ENCODE results near the gene KRT17. TPM values are rescaled to one million over a fixed set of nuclear protein-coding genes. Genes with fewer than 3 reads are reported as not detected.

The KRT17 gene
- total RNA-seq, 1 donor from 2014 or later: 512 TPM

GRCh38 chr17:41651625-41652460 lies 27.5 kb upstream of the KRT17 start:
- Mint-ChIP-seq H3K36me3 (no peaks in the 10 kb centered on the region), H3K9me3 (no peaks in the 10 kb centered on the region), H3K27ac (peak overlapping the region; percentile 95), H3K4me3 (peak overlapping the region; percentile 23), H3K27me3 (no peaks in the 10 kb centered on the region), H3K4me1 (ENCODE audit: unreplicated experiment) (peaks cover 20% of the 10 kb centered on the region)
- DNase-seq (ENCODE audit: extremely low spot score, unreplicated experiment): no peak
- no peak for TF ChIP-seq CTCF (conservative IDR thresholded peaks at IDR 0.05)

- DNase-seq (ENCODE audit: extremely low spot score, unreplicated experiment): no peak
- no peak for TF ChIP-seq CTCF (conservative IDR thresholded peaks at IDR 0.05)
- peaks cover 22% of the 10 kb centered on the region for H3K4me1 Mint-ChIP-seq (ENCODE audit: unreplicated experiment)
- no peaks in the 10 kb centered on the region for H3K9me3 Mint-ChIP-seq
- peak overlapping the region; percentile 95 for H3K27ac Mint-ChIP-seq
- H3K36me3 Mint-ChIP-seq: no peaks in the 10 kb centered on the region
- no peaks in the 10 kb centered on the region for H3K27me3 Mint-ChIP-seq
- H3K4me3 Mint-ChIP-seq: no peak overlapping the region
These were observed 26.6 kb upstream of the KRT17 start for GRCh38 chr17:41650794-41651624.

GRCh38 chr17:41649923-41650519 lies 25.6 kb upstream of the KRT17 start:
- no peak overlapping the region for H3K4me3 Mint-ChIP-seq
- no peaks in the 10 kb centered on the region for H3K27me3 Mint-ChIP-seq
- no peaks in the 10 kb centered on the region for H3K36me3 Mint-ChIP-seq

GRCh38 chr17:41648411-41649195 lies 24.2 kb upstream of the KRT17 start:
- H3K27me3 Mint-ChIP-seq: no peaks in the 10 kb centered on the region
- H3K4me3 Mint-ChIP-seq: peak overlapping the region; percentile 87
- H3K4me1 Mint-ChIP-seq (ENCODE audit: unreplicated experiment): peaks cover 22% of the 10 kb centered on the region
- no peaks in the 10 kb centered on the region for H3K36me3 Mint-ChIP-seq
- TF ChIP-seq CTCF (conservative IDR thresholded peaks at IDR 0.05): peak; percentile 90
- H3K9me3 Mint-ChIP-seq: no peaks in the 10 kb centered on the region
- peak; percentile 95 for DNase-seq (ENCODE audit: extremely low spot score, unreplicated experiment)
- peak overlapping the region; percentile 93 for H3K27ac Mint-ChIP-seq

More at GRCh38 chr17:41649923-41650519, 25.6 kb upstream of the KRT17 start:
- H3K9me3 Mint-ChIP-seq: no peaks in the 10 kb centered on the region
- H3K4me1 Mint-ChIP-seq (ENCODE audit: unreplicated experiment): peaks cover 23% of the 10 kb centered on the region
- DNase-seq (ENCODE audit: extremely low spot score, unreplicated experiment): no peak
- H3K27ac Mint-ChIP-seq: no peak overlapping the region
- no peak for TF ChIP-seq CTCF (conservative IDR thresholded peaks at IDR 0.05)

- Mint-ChIP-seq H3K9me3 (no peaks in the 10 kb centered on the region), H3K27ac (peak overlapping the region; percentile 93), H3K4me1 (ENCODE audit: unreplicated experiment) (peaks cover 22% of the 10 kb centered on the region), H3K36me3 (no peaks in the 10 kb centered on the region), H3K27me3 (no peaks in the 10 kb centered on the region), H3K4me3 (peak overlapping the region; percentile 87)
- DNase-seq (ENCODE audit: extremely low spot score, unreplicated experiment): peak; percentile 95
- TF ChIP-seq CTCF (conservative IDR thresholded peaks at IDR 0.05): peak; percentile 96
These were observed 23.6 kb upstream of the KRT17 start for GRCh38 chr17:41647940-41648410.
